KMS-11 (cell line): ENCODE results near the gene GHDC.
"Not testable (repeated sequence)": the region's sequence is repeated elsewhere in the genome, so short reads cannot be mapped to it uniquely, and the experiment has no call there.

Source experiments
- H2AFZ ChIP-seq: fragments of 200-600 bp; sonication (generic); 2 replicates; pipeline ENCODE4 v1.6.1; 2016; ENCODE audit warnings: antibody characterized with exemption, mixed run types, low read depth
- H3K27ac ChIP-seq: fragments of 200-600 bp; sonication (generic); 2 replicates; pipeline ENCODE4 v1.6.1; 2016; ENCODE audit warnings: mild to moderate bottlenecking, mixed run types
- H3K27me3 ChIP-seq: fragments of 200-600 bp; sonication (generic); 2 replicates; pipeline ENCODE4 v1.6.1; 2017; ENCODE audit warnings: mild to moderate bottlenecking, low read depth, mixed run types, moderate library complexity; ENCODE audit not compliant: insufficient read depth
- H3K36me3 ChIP-seq: fragments of 200-600 bp; sonication (generic); 2 replicates; pipeline ENCODE4 v1.6.1; 2017; ENCODE audit warnings: mild to moderate bottlenecking, mixed run types; ENCODE audit not compliant: insufficient read depth
- H3K4me1 ChIP-seq: fragments of 200-600 bp; sonication (generic); 2 replicates; pipeline ENCODE4 v1.6.1; 2016; ENCODE audit warnings: mild to moderate bottlenecking, low read depth, mixed run types; ENCODE audit not compliant: poor library complexity, severe bottlenecking
- H3K4me2 ChIP-seq: fragments of 200-600 bp; sonication (generic); 2 replicates; pipeline ENCODE4 v1.7.0; 2016; ENCODE audit warnings: mild to moderate bottlenecking, mixed run types
- H3K4me3 ChIP-seq: fragments of 200-600 bp; sonication (generic); IDR thresholded peaks from 2 replicates; pipeline ENCODE4 v1.6.1; 2017; ENCODE audit warnings: low read depth, low read length, mixed read lengths; ENCODE audit not compliant: insufficient read depth
- H3K79me2 ChIP-seq: fragments of 200-600 bp; sonication (generic); 2 replicates; pipeline ENCODE4 v1.6.1; 2016; ENCODE audit warnings: low read depth, mixed run types; ENCODE audit not compliant: insufficient read depth
- H3K9ac ChIP-seq: fragments of 200-600 bp; sonication (generic); 2 replicates; pipeline ENCODE4 v1.6.1; 2016; ENCODE audit warnings: mild to moderate bottlenecking, mixed run types
- H4K20me1 ChIP-seq: fragments of 200-600 bp; sonication (generic); 2 replicates; pipeline ENCODE4 v1.6.1; 2016; ENCODE audit warnings: mild to moderate bottlenecking, mixed run types; ENCODE audit not compliant: insufficient read depth
- CTCF ChIP-seq: fragments of 200-600 bp; sonication (generic); conservative IDR thresholded peaks from 2 replicates; pipeline ENCODE4 v1.6.1; 2017; ENCODE audit warnings: low read depth, mild to moderate bottlenecking, antibody characterized with exemption, low read length, moderate library complexity, mixed read lengths

GHDC gene

GRCh38 chr17:42142371-42142896 lies 51.9 kb downstream of the GHDC start:
- Histone ChIP-seq H3K4me1 (peaks cover 3% of the 10 kb centered on the region), H3K79me2 (peaks cover 85% of the 10 kb centered on the region), H3K4me2 (no peak overlapping the region), H3K4me3 (no peak overlapping the region), H3K9ac (no peak overlapping the region), H3K27me3 (no peaks in the 10 kb centered on the region), H4K20me1 (peaks cover 14% of the 10 kb centered on the region; the same call in 1 of the 2 replicates), H2AFZ (no peak overlapping the region), H3K36me3 (no peaks in the 10 kb centered on the region), H3K27ac (no peak overlapping the region)
- TF ChIP-seq CTCF: no peak

GRCh38 chr17:42141382-42141781 lies 52.9 kb downstream of the GHDC start:
- Histone ChIP-seq H3K79me2 (peaks cover 89% of the 10 kb centered on the region), H4K20me1 (peaks cover 14% of the 10 kb centered on the region; the same call in 1 of the 2 replicates), H3K27ac (no peak overlapping the region), H2AFZ (no peak overlapping the region), H3K27me3 (no peaks in the 10 kb centered on the region), H3K4me1 (peaks cover 13% of the 10 kb centered on the region), H3K4me3 (no peak overlapping the region), H3K36me3 (no peaks in the 10 kb centered on the region), H3K4me2 (no peak overlapping the region), H3K9ac (no peak overlapping the region)
- TF ChIP-seq CTCF: no peak

GRCh38 chr17:42140690-42141089 lies 53.6 kb downstream of the GHDC start:
- peaks cover 14% of the 10 kb centered on the region; the same call in 1 of the 2 replicates for H4K20me1 ChIP-seq
- H3K27ac ChIP-seq, H3K36me3 ChIP-seq, H3K9ac ChIP-seq, H3K27me3 ChIP-seq, H3K4me2 ChIP-seq, H3K4me3 ChIP-seq, H2AFZ ChIP-seq: not testable (repeated sequence)
- H3K79me2 ChIP-seq: peaks cover 88% of the 10 kb centered on the region
- H3K4me1 ChIP-seq: peaks cover 20% of the 10 kb centered on the region
